Ovary (tissue), 9 donors: ENCODE measurements around the gene AP3B2. TPM values are rescaled to one million over a fixed set of nuclear protein-coding genes. Genes with fewer than 3 reads are reported as not detected.

Experiments
- DNase-seq, 5 donors: peaks; one replicate each; pipeline ENCODE4 v3.0.0-alpha.2; 2019 to 2020
- H3K27ac ChIP-seq, 2 donors: fragments of 200-600 bp; one replicate each; pipeline versions ENCODE4 v1.5.1 to v1.8.0; 2019 to 2022
- H3K27me3 ChIP-seq: fragments of 200-600 bp; one replicate; pipeline ENCODE4 v1.8.0; 2022
- H3K36me3 ChIP-seq: fragments of 200-600 bp; sonication (generic); one replicate; pipeline ENCODE4 v1.5.1; 2019
- H3K4me1 ChIP-seq: one replicate; pipeline ENCODE4 v1.8.1; 2013; ENCODE audit warnings: mild to moderate bottlenecking, moderate library complexity; ENCODE audit not compliant: insufficient read depth
- H3K4me3 ChIP-seq: fragments of 200-600 bp; sonication (generic); one replicate; pipeline ENCODE4 v1.5.1; 2017
- H3K9me3 ChIP-seq, 2 donors: fragments of 200-600 bp in 1 of 2; sonication (generic) in 1 of 2; one replicate each; pipeline versions ENCODE4 v1.5.1 to v1.8.1; 2013 to 2019; ENCODE audit warnings: mild to moderate bottlenecking in 1 of 2, moderate library complexity in 1 of 2
- CTCF ChIP-seq, 3 donors: fragments of 450-650 bp in 2 of 3; fragments of 200-600 bp in 1 of 3; IDR thresholded peaks; one replicate each; pipeline versions ENCODE4 v1.5.1 to v1.8.0; 2016 to 2022; ENCODE audit warnings: antibody characterized with exemption in 3 of 3, mild to moderate bottlenecking in 1 of 3
- EP300 ChIP-seq: sonication (generic); formaldehyde crosslinking; IDR thresholded peaks from one replicate; pipeline ENCODE4 v1.6.1; 2017; ENCODE audit warnings: antibody characterized with exemption
- POLR2A ChIP-seq: fragments of 450-650 bp; IDR thresholded peaks from one replicate; pipeline ENCODE4 v1.6.1; 2017; ENCODE audit warnings: antibody characterized with exemption, mild to moderate bottlenecking, moderate library complexity
- WGBS, 3 donors: extraction: QIAGEN DNeasy Blood & Tissue Kit in 1 of 3; methylation state at CpG; one replicate each; pipeline versions ENCODE4 v1.1.5 to v1.1.7; 2013 to 2017; 5-methylcytosine and 5-hydroxymethylcytosine counted together
- intact Hi-C, 4 donors: fragments of 100-400 bp; cut with DNase I; formaldehyde crosslinking; loops; one replicate each; pipeline versions ENCODE4 v1.11.0 to v1.15.1; 2022 to 2023
- polyA plus RNA-seq, 2 donors: library from polyadenylated mRNA; stranded (reverse); fragments of 200-250 nt in 1 of 2; fragments of 350-450 nt in 1 of 2; fragmentation: Illumina TruSeq in 1 of 2; extraction: RNeasy Lipid Tissue Mini Kit (QIAGEN cat#74804) in 1 of 2; gene quantifications; one replicate each; pipeline ENCODE4 v1.2.3, GENCODE V29; 2013 to 2014
- total RNA-seq, 7 donors: library from RNA; depleted of rRNA in 2 of 7; stranded (reverse); fragments of >200 nt in 2 of 7; fragmentation: NEBNext Ultra II Directional in 3 of 7; extraction: Animal tissue kit (Norgen Biotek cat#: 25700) in 3 of 7; gene quantifications; one replicate each; pipeline versions ENCODE4 v1.1.0 to v1.2.4, GENCODE V29; 2016 to 2023
- donor health status: DM: no; HTN: no; CAD: no; lungs with moderate emphysema.
- donor health status: DM: no; HTN: no; CAD: no.
- donor health status: Bipolar disorder and iron deficiency.
- donor health status: DM: yes; HTN: yes; CAD: no.
- donor health status: DM: no; HTN: no; CAD: no.
- donor health status: DM: yes; HTN: yes; CAD: no.

AP3B2 gene
- total and polyA plus RNA-seq, 9 donors: 0.60 to 8.6 (median 1.7) TPM

GRCh38 chr15:82688691-82689090, 21.0 kb downstream of the AP3B2 start:
- DNase-seq: no peak
- Histone ChIP-seq H3K4me3 (no peak overlapping the region), H3K9me3 (no peaks in the 10 kb centered on the region), H3K27ac (no peak overlapping the region), H3K4me1 (no peaks in the 10 kb centered on the region), H3K36me3 (no peaks in the 10 kb centered on the region), H3K27me3 (no peaks in the 10 kb centered on the region)
- intact Hi-C loops: no loop called here
- TF ChIP-seq POLR2A (no peak), EP300 (no peak), CTCF (IDR thresholded peaks at IDR 0.05) (no peak)
- WGBS, 3 donors: 76 to 89% (median 82%) methylated on average over 10 of the region's 10 CpGs

- H3K36me3 ChIP-seq: no peaks in the 10 kb centered on the region
- TF ChIP-seq CTCF (IDR thresholded peaks at IDR 0.05) (no peak), POLR2A (no peak), EP300 (no peak)
- H3K4me1 ChIP-seq: peaks cover 2% of the 10 kb centered on the region
- intact Hi-C loops: no loop called here
- no peak for DNase-seq
- no peak overlapping the region for H3K27ac ChIP-seq
- no peaks in the 10 kb centered on the region for H3K27me3 ChIP-seq
- WGBS, 3 donors: 85 to 88% (median 86%) methylated on average over 10 of the region's 10 CpGs
- no peaks in the 10 kb centered on the region for H3K9me3 ChIP-seq
- H3K4me3 ChIP-seq: no peak overlapping the region
Observed at GRCh38 chr15:82681371-82681770, 28.3 kb downstream of the AP3B2 start.

GRCh38 chr15:82680200-82681102, 29.2 kb downstream of the AP3B2 start:
- Histone ChIP-seq H3K4me3 (peak overlapping the region; percentile 21), H3K27ac (no peak overlapping the region), H3K4me1 (peaks cover 2% of the 10 kb centered on the region), H3K27me3 (no peaks in the 10 kb centered on the region), H3K36me3 (no peaks in the 10 kb centered on the region), H3K9me3 (no peaks in the 10 kb centered on the region)
- peak; percentile 60 to 76 (median 65) for DNase-seq
- 3% methylated on average over 57 to 76 of the region's 76 CpGs for WGBS, 3 donors
- no peak for TF ChIP-seq CTCF (IDR thresholded peaks at IDR 0.05)
- TF ChIP-seq POLR2A: peak; percentile 14
- no peak for TF ChIP-seq EP300
- intact Hi-C loops: no loop called here

- no peak for DNase-seq
- H3K9me3 ChIP-seq: no peaks in the 10 kb centered on the region
- 23 to 34% (median 26%) methylated on average over 19 of the region's 19 CpGs for WGBS, 3 donors
- H3K4me1 ChIP-seq: peaks cover 2% of the 10 kb centered on the region
- no peaks in the 10 kb centered on the region for H3K36me3 ChIP-seq
- TF ChIP-seq POLR2A: no peak
- TF ChIP-seq CTCF (IDR thresholded peaks at IDR 0.05): no peak
- no peak for TF ChIP-seq EP300
- H3K27ac ChIP-seq: no peak overlapping the region
- intact Hi-C loops: no loop called here
- no peaks in the 10 kb centered on the region for H3K27me3 ChIP-seq
- H3K4me3 ChIP-seq: no peak overlapping the region
Observed at GRCh38 chr15:82679626-82680199, 30.0 kb downstream of the AP3B2 start.
